Neural progenitor cell (in vitro differentiated cells): ENCODE data around the gene ADAMTSL5.

Source experiments
- CTCF ChIP-seq: fragments of 200-600 bp; sonication (generic); IDR thresholded peaks from 2 replicates; pipeline ENCODE4 v1.5.1; 2017; ENCODE audit warnings: antibody characterized with exemption, mild to moderate bottlenecking
- EZH2phosphoT487 ChIP-seq: fragments of 200-600 bp; sonication (generic); IDR thresholded peaks from 2 replicates; pipeline ENCODE4 v1.6.1; 2017; ENCODE audit warnings: antibody characterized with exemption

- TF ChIP-seq EZH2phosphoT487 = no peak
- TF ChIP-seq CTCF = no peak
These were observed 18.6 kb downstream of the ADAMTSL5 start for GRCh38 chr19:1494115-1494815.
